ENCODE measurements around the gene BCL2.
A peak's percentile ranks its signal among the peaks of the same experiment; 100 is the strongest.

The BCL2 gene

GRCh38 chr18:63161761-63162195 lies 157.8 kb downstream of the BCL2 start:
- DNase-seq (ENCODE audit: low read depth in 3 of 3, low spot score in 1 of 3): peak in 2 of 3 donors; percentile 64 to 72

GRCh38 chr18:63161032-63161760 lies 158.4 kb downstream of the BCL2 start:
- DNase-seq (ENCODE audit: low read depth in 3 of 3, low spot score in 1 of 3): peak in 1 of 3 donors; percentile 27

GRCh38 chr18:63160172-63160995 lies 159.2 kb downstream of the BCL2 start:
- DNase-seq (ENCODE audit: low read depth in 3 of 3, low spot score in 1 of 3): no peak

GRCh38 chr18:63159590-63159989 lies 160.0 kb downstream of the BCL2 start:
- no peak for DNase-seq (ENCODE audit: low read depth in 3 of 3, low spot score in 1 of 3)

- DNase-seq (ENCODE audit: low read depth in 3 of 3, low spot score in 1 of 3): no peak
Measured at GRCh38 chr18:63158676-63159291, 160.8 kb downstream of the BCL2 start.

GRCh38 chr18:63158012-63158631 lies 161.4 kb downstream of the BCL2 start:
- DNase-seq (ENCODE audit: low read depth in 3 of 3, low spot score in 1 of 3): no peak

GRCh38 chr18:63157293-63158011 lies 162.1 kb downstream of the BCL2 start:
- no peak for DNase-seq (ENCODE audit: low read depth in 3 of 3, low spot score in 1 of 3)

- no peak for DNase-seq (ENCODE audit: low read depth in 3 of 3, low spot score in 1 of 3)
Measured at GRCh38 chr18:63155910-63156773, 163.4 kb downstream of the BCL2 start.

- DNase-seq (ENCODE audit: low read depth in 3 of 3, low spot score in 1 of 3): peak; percentile 36 to 66 (median 53)
Measured at GRCh38 chr18:63155169-63155852, 164.3 kb downstream of the BCL2 start.

GRCh38 chr18:63154350-63155152 lies 165.0 kb downstream of the BCL2 start:
- no peak for DNase-seq (ENCODE audit: low read depth in 3 of 3, low spot score in 1 of 3)

- no peak for DNase-seq (ENCODE audit: low read depth in 3 of 3, low spot score in 1 of 3)
Measured at GRCh38 chr18:63152791-63153190, 166.8 kb downstream of the BCL2 start.

- no peak for DNase-seq (ENCODE audit: low read depth in 3 of 3, low spot score in 1 of 3)
Measured at GRCh38 chr18:63152096-63152495, 167.5 kb downstream of the BCL2 start.

GRCh38 chr18:63151539-63151938 lies 168.0 kb downstream of the BCL2 start:
- no peak for DNase-seq (ENCODE audit: low read depth in 3 of 3, low spot score in 1 of 3)

GRCh38 chr18:63150942-63151421 lies 168.6 kb downstream of the BCL2 start:
- DNase-seq (ENCODE audit: low read depth in 3 of 3, low spot score in 1 of 3): no peak

GRCh38 chr18:63150326-63150725 lies 169.2 kb downstream of the BCL2 start:
- DNase-seq (ENCODE audit: low read depth in 3 of 3, low spot score in 1 of 3): no peak

GRCh38 chr18:63149302-63149587 lies 170.3 kb downstream of the BCL2 start:
- DNase-seq (ENCODE audit: low read depth in 3 of 3, low spot score in 1 of 3): no peak

GRCh38 chr18:63148449-63149301 lies 170.9 kb downstream of the BCL2 start:
- no peak for DNase-seq (ENCODE audit: low read depth in 3 of 3, low spot score in 1 of 3)

GRCh38 chr18:63147973-63148372 lies 171.6 kb downstream of the BCL2 start:
- no peak for DNase-seq (ENCODE audit: low read depth in 3 of 3, low spot score in 1 of 3)

All from stimulated activated CD4-positive, alpha-beta T cell treated with anti-CD3 and anti-CD28 coated beads, TNF-alpha, amount 100 ng/mL, for 1 hour (primary cell).